Keratinocyte (primary cell): ENCODE results near the gene NAMPT. TPM values are rescaled to one million over a fixed set of nuclear protein-coding genes. Genes with fewer than 3 reads are reported as not detected.

ENCODE experiments used
- DNase-seq: peaks from one replicate; pipeline ENCODE4 v3.0.0-alpha.2; 2011; ENCODE audit warnings: low read depth, missing footprints, low spot score
- FAIRE-seq: peaks from 2 replicates; lab custom pipeline; 2011; peaks lifted over from hg19 to GRCh38; lab: Jason Lieb, UNC
- H2AFZ ChIP-seq: 2 replicates; pipeline ENCODE4 v1.6.0; 2012; ENCODE audit warnings: low read length, control low read depth, inconsistent platforms; ENCODE audit not compliant: control insufficient read depth
- H3K27ac ChIP-seq: 2 replicates; pipeline ENCODE4 v1.5.1; 2011; ENCODE audit warnings: low read length; ENCODE audit not compliant: control insufficient read depth, insufficient read depth
- H3K27me3 ChIP-seq: 3 replicates; pipeline ENCODE4 v1.6.0; 2011; ENCODE audit warnings: low read length; ENCODE audit not compliant: control insufficient read depth, insufficient read depth; ENCODE audit errors: extremely low read depth
- H3K36me3 ChIP-seq, 2 experiments: 2 replicates in 1 of 2; 3 replicates in 1 of 2; pipeline ENCODE4 v1.5.1; 2011; ENCODE audit warnings: low read length in 2 of 2, mild to moderate bottlenecking in 1 of 2; ENCODE audit not compliant: control insufficient read depth in 2 of 2, insufficient read depth in 2 of 2; ENCODE audit errors: extremely low read depth in 1 of 2
- H3K4me1 ChIP-seq: 3 replicates; pipeline ENCODE4 v1.5.1; 2011; ENCODE audit warnings: low read length; ENCODE audit not compliant: control insufficient read depth, insufficient read depth; ENCODE audit errors: extremely low read depth
- H3K4me2 ChIP-seq: 3 replicates; pipeline ENCODE4 v1.6.0; 2011; ENCODE audit warnings: low read depth, low read length; ENCODE audit not compliant: control insufficient read depth, insufficient read depth; ENCODE audit errors: extremely low read depth
- H3K4me3 ChIP-seq, 3 experiments: fragments of 200-600 bp in 1 of 3; sonication (generic) in 1 of 3; 2 replicates in 2 of 3; 3 replicates in 1 of 3; pipeline ENCODE4 v1.5.1; 2011 to 2016; ENCODE audit warnings: low read length in 3 of 3, mild to moderate bottlenecking in 3 of 3, control low read depth in 2 of 3, inconsistent platforms in 1 of 3, low read depth in 1 of 3, mixed read lengths in 1 of 3, mixed run types in 1 of 3, moderate library complexity in 1 of 3; ENCODE audit not compliant: control insufficient read depth in 2 of 3, insufficient read depth in 2 of 3; ENCODE audit errors: extremely low read depth in 1 of 3
- H3K79me2 ChIP-seq: 2 replicates; pipeline ENCODE4 v1.6.0; 2012; ENCODE audit warnings: low read length; ENCODE audit not compliant: control insufficient read depth, insufficient read depth
- H3K9ac ChIP-seq: 3 replicates; pipeline ENCODE4 v1.6.0; 2011; ENCODE audit warnings: low read length; ENCODE audit not compliant: control insufficient read depth, insufficient read depth; ENCODE audit errors: extremely low read depth
- H3K9me1 ChIP-seq: 3 replicates; pipeline ENCODE4 v1.6.0; 2011; ENCODE audit warnings: low read length; ENCODE audit not compliant: control insufficient read depth, insufficient read depth; ENCODE audit errors: extremely low read depth
- H3K9me3 ChIP-seq: 2 replicates; pipeline ENCODE4 v1.5.1; 2012; ENCODE audit warnings: low read depth, low read length; ENCODE audit not compliant: control insufficient read depth
- H4K20me1 ChIP-seq: 3 replicates; pipeline ENCODE4 v1.6.0; 2011; ENCODE audit warnings: low read length; ENCODE audit not compliant: control insufficient read depth, insufficient read depth; ENCODE audit errors: extremely low read depth
- EZH2 ChIP-seq: IDR thresholded peaks from one replicate; pipeline ENCODE4 v1.6.1; 2012; ENCODE audit warnings: inconsistent platforms, mild to moderate bottlenecking, low read length, moderate library complexity
- dilution Hi-C: fragments of 300-500 bp; cut with MboI; formaldehyde crosslinking; loops from one replicate; pipeline ENCODE4 v1.7.0; 2020; ENCODE audit warnings: low sequenced_read_pairs; ENCODE audit not compliant: extremely low pct_ligation_motif_present
- polyA plus RNA-seq, 5 experiments: library from polyadenylated mRNA; depleted of rRNA in 3 of 5; stranded (reverse) in 3 of 5; stranded (forward) in 1 of 5; unstranded in 1 of 5; fragments of >200 nt; gene quantifications; 1 replicate in 1 of 5; 2 replicates in 3 of 5; 3 replicates in 1 of 5; pipeline versions ENCODE4 v1.2.1 to v1.2.3, GENCODE V29; 2011 to 2012; ENCODE audit warnings: missing spikeins in 2 of 5, low read depth in 1 of 5, low replicate concordance in 1 of 5
- TF ChIP-seq, protein P1 (sequence below), 3 experiments: IDR thresholded peaks in 1 of 3; conservative IDR thresholded peaks in 1 of 3; optimal IDR thresholded peaks in 1 of 3; 2 replicates in 2 of 3; 3 replicates in 1 of 3; pipeline versions ENCODE3 to v1.5.1; 2011; ENCODE audit warnings: low read length in 3 of 3, mild to moderate bottlenecking in 3 of 3, moderate library complexity in 2 of 3, control low read depth in 1 of 3, inconsistent platforms in 1 of 3; ENCODE audit not compliant: insufficient read depth in 2 of 3; ENCODE audit errors: extremely low read depth in 1 of 3

Gene NAMPT
- polyA plus RNA-seq, 1 donor (not counting 4 experiments of a cell fraction or from before 2014, with no cell fraction given), result 94.2 TPM

DNA sequence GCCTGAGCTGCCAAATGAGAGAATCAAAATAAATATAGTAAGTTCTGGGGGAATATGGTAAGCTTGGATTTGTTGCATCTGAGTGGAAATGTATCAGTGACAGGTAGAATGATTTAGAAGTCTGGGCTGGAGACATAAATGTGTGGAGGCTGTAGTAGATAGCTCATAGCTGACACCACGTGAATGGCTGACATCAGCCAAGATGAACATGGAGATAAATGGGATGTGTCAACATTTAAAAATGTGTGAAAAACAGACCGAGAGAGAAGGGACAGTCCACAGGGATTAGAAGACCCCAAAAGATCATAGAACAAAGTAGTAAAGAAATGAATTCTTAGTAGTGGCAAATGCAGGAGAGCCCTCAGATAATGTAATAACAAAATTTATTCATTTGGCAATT, 40.9 kb downstream of the NAMPT start:
- Histone ChIP-seq H3K4me1 (no peaks in the 10 kb centered on the region), H3K79me2 (no peaks in the 10 kb centered on the region), H3K9ac (no peak overlapping the region), H3K9me1 (no peaks in the 10 kb centered on the region), H2AFZ (no peak overlapping the region), H3K36me3 (peaks cover 0 to 3% of the 10 kb centered on the region in 2 experiments), H3K27ac (no peak overlapping the region), H4K20me1 (no peaks in the 10 kb centered on the region), H3K4me3 (no peak overlapping the region), H3K27me3 (no peaks in the 10 kb centered on the region), H3K4me2 (no peak overlapping the region), H3K9me3 (no peaks in the 10 kb centered on the region)
- TF ChIP-seq, protein P1, sequence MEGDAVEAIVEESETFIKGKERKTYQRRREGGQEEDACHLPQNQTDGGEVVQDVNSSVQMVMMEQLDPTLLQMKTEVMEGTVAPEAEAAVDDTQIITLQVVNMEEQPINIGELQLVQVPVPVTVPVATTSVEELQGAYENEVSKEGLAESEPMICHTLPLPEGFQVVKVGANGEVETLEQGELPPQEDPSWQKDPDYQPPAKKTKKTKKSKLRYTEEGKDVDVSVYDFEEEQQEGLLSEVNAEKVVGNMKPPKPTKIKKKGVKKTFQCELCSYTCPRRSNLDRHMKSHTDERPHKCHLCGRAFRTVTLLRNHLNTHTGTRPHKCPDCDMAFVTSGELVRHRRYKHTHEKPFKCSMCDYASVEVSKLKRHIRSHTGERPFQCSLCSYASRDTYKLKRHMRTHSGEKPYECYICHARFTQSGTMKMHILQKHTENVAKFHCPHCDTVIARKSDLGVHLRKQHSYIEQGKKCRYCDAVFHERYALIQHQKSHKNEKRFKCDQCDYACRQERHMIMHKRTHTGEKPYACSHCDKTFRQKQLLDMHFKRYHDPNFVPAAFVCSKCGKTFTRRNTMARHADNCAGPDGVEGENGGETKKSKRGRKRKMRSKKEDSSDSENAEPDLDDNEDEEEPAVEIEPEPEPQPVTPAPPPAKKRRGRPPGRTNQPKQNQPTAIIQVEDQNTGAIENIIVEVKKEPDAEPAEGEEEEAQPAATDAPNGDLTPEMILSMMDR (optimal IDR thresholded peaks at IDR 0.05 in 1 of 3, IDR thresholded peaks at IDR 0.05 in 1 of 3, conservative IDR thresholded peaks at IDR 0.05 in 1 of 3; ENCODE audit: extremely low read depth in 1 of 3, insufficient read depth in 2 of 3, low read length in 3 of 3), result no peak
- no peak for TF ChIP-seq EZH2
- no peak for FAIRE-seq
- dilution Hi-C loops, result no loop called here
- DNase-seq, result no peak

DNA sequence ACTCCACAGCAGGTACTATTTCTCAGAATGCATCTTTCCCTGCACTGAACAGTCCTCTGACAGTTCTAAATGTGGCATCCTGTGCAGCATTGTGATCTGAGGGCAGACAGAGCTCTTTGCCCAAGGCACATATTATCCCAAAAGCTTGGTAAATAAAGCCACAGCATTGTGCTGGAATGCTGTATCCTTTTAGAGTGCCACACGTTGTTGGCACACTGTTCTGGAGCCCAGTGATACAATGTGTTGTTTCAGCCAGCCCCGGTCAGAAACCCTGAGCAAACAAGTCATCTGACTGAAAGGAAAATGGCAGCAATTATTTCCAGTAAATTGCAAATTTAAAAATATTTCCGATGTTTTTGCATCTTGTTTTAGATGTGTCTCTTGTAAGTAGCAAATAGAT, 45.4 kb downstream of the NAMPT start:
- dilution Hi-C loops, result no loop called here
- H3K36me3 ChIP-seq, result no peaks in the 10 kb centered on the region

More for the DNA sequence above, 45.4 kb downstream of the NAMPT start:
- no peak overlapping the region for H3K9ac ChIP-seq
- no peak overlapping the region for H3K27ac ChIP-seq
- no peaks in the 10 kb centered on the region for H3K27me3 ChIP-seq
- TF ChIP-seq EZH2, result no peak
- TF ChIP-seq, protein P1 (optimal IDR thresholded peaks at IDR 0.05 in 1 of 3, IDR thresholded peaks at IDR 0.05 in 1 of 3, conservative IDR thresholded peaks at IDR 0.05 in 1 of 3; ENCODE audit: extremely low read depth in 1 of 3, insufficient read depth in 2 of 3, low read length in 3 of 3), result no peak
- no peak overlapping the region for H3K4me2 ChIP-seq
- H3K79me2 ChIP-seq, result no peaks in the 10 kb centered on the region
- no peak overlapping the region for H2AFZ ChIP-seq
- no peak overlapping the region for H3K4me3 ChIP-seq
- H3K4me1 ChIP-seq, result no peaks in the 10 kb centered on the region
- H3K9me3 ChIP-seq, result no peaks in the 10 kb centered on the region
- DNase-seq (no peak), FAIRE-seq (no peak)
- H3K9me1 ChIP-seq, result no peaks in the 10 kb centered on the region
- no peaks in the 10 kb centered on the region for H4K20me1 ChIP-seq
